Left hindlimb (tissue), 1 donor: Measurements from ENCODE around the gene CYTIP.

Experiments used
- DNase-seq: peaks from one replicate; pipeline ENCODE4 v3.0.0-alpha.2; 2018

CYTIP gene

DNA sequence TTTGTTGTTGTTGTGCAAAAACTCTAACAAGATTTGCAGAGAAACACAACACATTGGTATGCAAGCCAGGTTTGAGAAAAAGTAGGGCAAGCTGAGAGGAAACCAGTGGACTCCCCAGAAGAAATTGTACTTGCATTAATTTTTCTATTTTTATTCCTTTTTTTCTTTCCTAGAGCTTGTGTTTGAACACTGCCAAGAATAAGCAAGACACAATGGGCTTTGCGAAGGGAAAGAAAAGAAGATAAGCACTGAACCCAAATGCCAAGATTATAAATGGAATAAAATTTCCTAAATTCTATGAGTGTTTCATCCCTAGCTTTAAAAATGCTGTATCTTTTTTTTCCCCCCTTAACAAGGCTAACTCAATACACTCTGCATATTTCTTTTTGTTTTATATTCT lies 17.0 kb upstream of the CYTIP start:
- DNase-seq = no peak

DNA sequence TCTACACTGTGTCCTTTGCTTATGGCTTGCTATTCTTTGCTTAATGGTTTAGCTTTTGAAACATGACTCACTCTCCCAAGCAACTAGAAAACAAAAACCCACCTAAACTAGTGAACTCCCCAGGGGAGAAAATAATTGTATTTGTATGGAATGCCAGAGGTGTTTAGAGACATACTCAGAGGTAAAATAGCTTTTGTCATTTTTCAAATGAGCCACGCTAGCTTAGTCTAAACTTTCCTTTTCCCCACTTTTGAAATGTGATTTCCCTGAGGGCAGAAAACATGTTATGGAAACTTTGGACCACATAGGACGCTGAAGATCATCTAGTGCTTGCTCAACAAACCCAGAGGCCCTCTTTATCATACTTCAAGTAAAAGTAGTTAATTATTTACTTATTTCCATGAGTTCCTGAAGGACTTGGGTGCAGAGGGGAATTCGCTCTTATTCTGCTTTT lies 16.5 kb upstream of the CYTIP start:
- no peak for DNase-seq

DNA sequence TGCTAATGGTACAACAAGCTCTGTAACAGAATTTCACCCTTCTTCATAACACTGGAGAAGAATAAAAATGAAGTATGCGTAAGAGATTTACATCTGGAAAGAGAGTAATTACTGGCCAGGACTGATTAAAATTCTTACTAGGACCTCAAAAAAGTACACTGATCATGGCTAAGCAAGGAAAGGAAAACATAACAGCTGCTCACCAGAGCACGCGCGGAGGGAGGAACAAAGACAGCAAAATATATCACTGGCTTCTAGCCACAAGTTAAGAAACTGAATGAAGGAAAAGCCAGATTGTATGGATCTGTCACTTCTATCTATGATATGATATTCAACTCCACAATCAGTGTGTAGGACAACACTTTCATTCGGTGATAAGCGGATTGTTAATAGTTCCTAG lies 15.6 kb upstream of the CYTIP start:
- DNase-seq = no peak

DNA sequence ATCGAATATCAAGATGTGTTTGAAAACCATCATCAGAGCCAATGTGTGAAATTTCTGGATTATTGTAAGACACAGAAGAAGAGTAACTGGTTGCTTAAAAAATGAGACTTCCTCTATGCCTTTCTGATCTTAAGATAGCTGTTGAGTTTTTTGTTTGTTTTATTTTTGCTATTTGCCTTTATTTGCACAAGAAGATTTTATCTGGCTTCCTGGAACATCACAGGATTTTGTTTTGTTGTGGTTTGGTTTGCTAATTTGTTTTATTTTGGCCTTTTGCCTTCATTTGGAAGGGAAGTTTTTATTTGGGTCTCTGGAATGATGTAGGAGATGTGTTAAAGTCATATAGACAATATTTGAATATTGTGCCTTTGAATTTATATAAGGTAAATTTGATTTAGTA lies 3.9 kb upstream of the CYTIP start:
- DNase-seq = no peak

DNA sequence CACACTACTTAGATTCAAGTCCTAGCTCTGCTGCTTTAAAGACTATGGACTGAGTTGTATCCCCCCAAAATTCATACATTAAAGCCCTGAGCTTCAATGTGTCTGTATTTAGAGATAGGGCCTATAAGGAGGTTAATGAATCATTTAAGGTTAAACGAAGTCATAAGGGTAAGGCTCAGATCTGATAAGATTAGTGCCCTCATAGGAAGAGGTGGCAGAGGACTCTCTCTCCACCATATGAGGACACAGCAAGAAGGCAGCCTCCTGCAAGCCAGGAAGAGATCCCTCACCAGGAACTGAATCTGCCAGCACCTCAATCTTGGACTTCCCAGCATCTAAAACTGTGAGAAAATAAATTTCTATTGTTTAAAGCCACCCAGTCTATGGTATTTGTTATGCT lies 3.1 kb upstream of the CYTIP start:
- DNase-seq = no peak

DNA sequence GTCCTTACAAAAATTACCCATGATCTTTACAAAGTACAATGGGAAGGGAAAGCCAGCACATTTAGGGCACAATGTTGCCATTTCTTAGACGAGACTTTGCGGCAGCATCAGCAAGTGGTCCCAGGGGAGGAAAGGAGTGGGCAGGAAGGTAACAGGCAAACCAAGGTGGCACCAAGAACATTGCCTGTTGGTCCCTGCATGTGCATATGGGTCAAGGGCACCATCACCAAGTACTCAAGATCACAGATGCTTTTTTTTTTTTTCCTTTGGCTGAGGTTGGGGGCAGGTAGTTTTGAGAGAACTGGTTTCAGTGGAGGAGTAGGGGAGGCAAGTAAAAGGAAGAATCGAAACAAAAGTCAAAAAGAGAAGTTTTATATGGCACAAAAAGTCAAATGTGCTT lies 752 bp upstream of the CYTIP start:
- DNase-seq = no peak

DNA sequence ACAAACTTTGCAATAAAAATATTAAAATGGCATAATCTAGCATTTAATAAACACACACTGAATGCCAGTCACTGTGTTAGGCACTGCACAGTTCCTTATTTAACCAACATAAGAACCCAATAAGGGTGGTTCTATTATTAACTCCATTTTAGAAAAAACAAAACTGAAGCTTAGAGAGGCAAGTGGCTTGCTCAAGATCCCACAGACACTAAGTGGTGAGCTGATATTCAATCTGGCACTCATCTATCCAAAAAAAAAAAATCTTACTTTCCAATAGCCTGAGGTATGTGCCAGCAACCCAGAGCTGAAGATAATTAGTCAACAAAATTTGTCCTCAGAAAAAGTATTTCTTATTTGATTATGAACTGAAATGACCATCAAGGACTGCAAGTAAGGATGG lies 799 bp downstream of the CYTIP start:
- no peak for DNase-seq

GRCh38 chr2:157442636-157443035 lies 1.3 kb downstream of the CYTIP start:
- DNase-seq = no peak

GRCh38 chr2:157442191-157442590 lies 1.7 kb downstream of the CYTIP start:
- DNase-seq = no peak

- DNase-seq = no peak
These were observed 2.8 kb downstream of the CYTIP start for GRCh38 chr2:157441072-157441454.

DNA sequence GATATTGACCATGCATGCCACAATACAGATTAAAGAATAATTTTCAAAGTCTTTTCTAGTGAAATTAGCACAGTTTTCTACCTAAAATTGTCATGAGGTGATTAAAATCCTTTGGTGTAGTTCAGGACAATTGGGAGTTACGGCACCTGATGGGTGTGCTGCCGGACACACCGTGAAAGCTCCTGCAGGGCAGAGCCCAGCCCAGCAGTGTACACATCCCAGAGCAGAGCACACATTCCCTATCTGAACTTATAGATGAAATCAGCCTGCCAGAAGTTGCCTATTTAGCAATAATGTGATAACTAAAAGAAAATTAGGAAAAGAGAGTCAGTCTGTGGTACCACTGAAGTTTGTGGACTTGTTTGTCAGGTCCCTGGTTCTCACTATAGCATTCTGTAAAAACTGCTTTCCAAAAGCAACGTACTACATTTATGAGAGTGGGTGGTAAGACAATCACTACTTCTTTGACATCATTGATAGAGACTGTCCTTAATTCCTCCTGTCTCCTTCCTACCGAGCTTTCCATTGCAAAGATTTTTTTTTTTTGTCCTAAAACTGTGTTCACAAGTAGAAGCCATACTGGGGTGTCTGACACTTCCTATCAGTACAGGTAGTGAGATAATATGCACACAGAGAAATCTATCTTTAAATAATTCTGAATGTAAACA lies 3.4 kb downstream of the CYTIP start:
- DNase-seq = no peak

- DNase-seq = no peak
These were observed 4.1 kb downstream of the CYTIP start for GRCh38 chr2:157439824-157440186.

DNA sequence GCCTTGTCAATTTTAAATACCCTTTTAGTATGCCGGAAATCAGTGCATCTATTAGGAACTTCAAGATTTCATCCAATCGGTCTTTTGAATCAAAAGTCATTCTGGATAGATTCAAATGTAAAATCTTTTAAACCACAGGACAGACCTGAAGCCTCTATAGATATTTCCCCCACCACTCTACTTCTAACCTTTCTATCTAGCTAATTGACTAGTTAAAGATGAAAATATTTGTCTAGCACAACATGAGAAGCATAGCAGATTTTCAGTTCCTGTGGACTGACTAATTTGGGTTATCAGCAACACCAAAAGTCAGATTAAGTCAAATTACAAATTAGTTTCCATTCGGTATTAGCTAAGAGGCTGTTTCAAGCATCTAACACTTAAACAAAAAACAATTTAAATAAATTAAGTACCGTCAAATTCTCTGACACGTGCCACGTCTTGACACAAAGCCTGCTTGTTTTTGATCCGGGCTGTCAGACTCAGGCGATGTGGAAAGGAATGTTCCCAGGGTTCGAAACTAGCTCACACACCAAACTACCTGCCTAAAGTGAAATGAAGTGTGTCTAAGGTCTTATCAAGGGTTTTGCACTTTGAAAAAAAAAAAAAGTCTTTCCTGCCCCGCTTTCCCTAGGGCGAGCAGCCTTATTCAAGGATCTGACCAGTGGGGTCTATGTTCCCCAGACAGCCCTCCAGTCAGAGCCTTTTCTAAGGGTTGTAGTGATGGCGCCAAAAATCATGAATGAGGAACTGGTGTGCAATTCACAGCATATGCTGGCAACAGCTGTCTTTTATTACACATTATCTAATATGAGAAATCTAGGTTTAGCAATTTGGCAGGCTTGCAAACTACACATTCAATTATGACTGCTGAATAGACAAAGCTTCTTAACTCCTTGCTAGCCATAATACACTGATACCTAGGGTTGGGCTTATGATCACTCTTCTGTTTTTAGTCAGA lies 4.7 kb downstream of the CYTIP start:
- no peak for DNase-seq

- DNase-seq = no peak
These were observed 10.5 kb downstream of the CYTIP start for GRCh38 chr2:157433394-157433793.

- no peak for DNase-seq
These were observed 11.3 kb downstream of the CYTIP start for GRCh38 chr2:157432475-157433106.

DNA sequence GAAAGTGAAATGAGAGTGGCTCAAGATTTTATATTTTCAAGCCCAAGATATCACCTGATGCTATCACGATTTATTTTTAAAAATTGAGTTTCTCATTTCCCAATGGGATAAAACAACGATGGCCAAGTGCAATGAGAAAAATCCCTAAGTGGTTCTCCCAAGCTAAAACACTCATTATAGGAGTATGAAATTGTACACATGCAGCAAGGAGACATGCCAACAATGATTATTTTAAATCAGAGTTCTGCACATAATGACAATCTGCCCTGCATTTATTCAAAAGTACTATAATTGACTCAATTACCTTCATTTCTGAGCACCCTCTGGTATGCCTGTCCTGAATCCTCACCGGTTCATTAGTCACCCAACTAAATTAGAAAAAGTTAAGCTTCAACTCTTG lies 12.7 kb downstream of the CYTIP start:
- DNase-seq = no peak

- no peak for DNase-seq
These were observed 15.3 kb downstream of the CYTIP start for GRCh38 chr2:157428500-157429175.

DNA sequence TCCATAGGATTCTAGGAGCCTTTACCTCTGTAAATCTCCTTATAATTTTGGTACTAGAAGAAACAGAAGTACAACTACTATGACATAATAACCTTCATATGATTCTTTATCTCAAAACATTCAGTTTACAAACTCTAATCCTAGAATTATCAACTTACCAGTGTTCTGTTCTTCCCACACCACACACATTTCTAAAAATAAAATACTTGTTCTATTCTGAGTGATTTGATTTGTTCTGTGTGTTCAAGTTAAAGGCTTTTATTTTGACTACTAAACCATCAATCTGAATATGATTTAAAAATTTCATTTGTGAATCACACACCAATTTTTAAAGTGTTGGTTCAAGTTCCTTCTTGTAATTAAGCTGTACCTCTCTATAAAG lies 16.0 kb downstream of the CYTIP start:
- no peak for DNase-seq

DNA sequence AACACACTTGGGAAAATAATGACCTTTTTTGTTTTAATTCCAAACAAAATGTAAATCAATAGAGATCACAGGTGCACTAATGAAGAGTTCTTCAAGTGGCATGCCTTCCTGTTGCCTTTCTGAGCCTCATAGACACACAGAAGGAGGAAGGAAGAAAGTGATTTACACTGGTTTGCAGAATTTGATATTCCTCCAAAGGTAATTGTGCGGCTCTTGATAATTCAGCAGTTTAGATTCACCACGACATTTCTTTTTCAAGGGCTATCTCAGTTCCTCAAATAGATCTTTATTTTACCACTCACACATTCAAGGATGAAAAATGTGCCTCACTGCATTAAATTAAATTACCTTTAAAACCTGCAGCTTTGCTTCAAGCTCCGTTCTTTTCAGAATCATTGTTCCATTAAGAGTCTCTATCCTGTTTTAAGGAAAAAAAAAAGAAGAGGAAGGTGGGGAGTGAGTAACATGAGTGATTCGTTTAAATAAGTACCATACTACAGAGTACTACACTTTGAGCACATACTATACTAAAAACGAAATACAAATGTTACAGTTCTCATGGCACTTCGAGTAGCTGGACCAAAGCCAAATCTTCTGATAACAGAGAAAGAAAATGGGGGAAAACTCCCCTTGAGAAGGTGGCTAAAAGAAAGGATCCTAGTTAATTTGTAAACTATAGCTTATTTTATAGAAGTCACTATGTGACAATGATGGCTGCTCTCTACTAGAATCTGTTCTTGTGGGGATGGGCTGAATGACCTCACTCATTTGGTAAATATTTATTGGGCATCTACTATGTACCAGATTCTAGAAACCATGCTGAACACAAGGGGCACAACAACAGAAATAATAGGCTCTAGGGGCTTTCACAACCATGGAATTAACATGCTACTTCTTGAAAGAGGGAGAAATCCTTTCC lies 16.6 kb downstream of the CYTIP start:
- DNase-seq = no peak

GRCh38 chr2:157426477-157426994 lies 17.4 kb downstream of the CYTIP start:
- no peak for DNase-seq

GRCh38 chr2:157424374-157424773 lies 19.5 kb downstream of the CYTIP start:
- no peak for DNase-seq

- DNase-seq = no peak
These were observed 21.9 kb downstream of the CYTIP start for GRCh38 chr2:157421964-157422363.
